Neural cell (in vitro differentiated cells): ENCODE results near the gene ANGPTL8. TPM values are rescaled to one million over a fixed set of nuclear protein-coding genes. Genes with fewer than 3 reads are reported as not detected.

ENCODE experiments used
- H2AFZ ChIP-seq: fragments of 200-600, 300-800 bp; sonication (generic), shearing (Covaris generic); 2 replicates; pipeline ENCODE4 v1.6.0; 2014; ENCODE audit warnings: low read depth, mild to moderate bottlenecking, antibody characterized with exemption, low read length, moderate library complexity
- H3F3A ChIP-seq: fragments of 200-600 bp; shearing (Covaris generic); 2 replicates; pipeline ENCODE4 v1.6.1; 2016; ENCODE audit warnings: mild to moderate bottlenecking, moderate library complexity, mixed read lengths, antibody characterized with exemption, low read length; ENCODE audit not compliant: insufficient read depth, poor library complexity, severe bottlenecking
- H3K27ac ChIP-seq: fragments of 200-600, 300-800 bp; sonication (generic), shearing (Covaris generic); 2 replicates; pipeline ENCODE4 v1.5.1; 2014; ENCODE audit warnings: mild to moderate bottlenecking, low read length, moderate library complexity
- H3K27me3 ChIP-seq: fragments of 300-800, 200-600 bp; sonication (generic), shearing (Covaris generic); 2 replicates; pipeline ENCODE4 v1.6.0; 2014; ENCODE audit warnings: mild to moderate bottlenecking, low read depth, low read length, moderate library complexity; ENCODE audit not compliant: insufficient read depth
- H3K36me3 ChIP-seq: fragments of 300-800, 200-600 bp; sonication (generic), shearing (Covaris generic); 2 replicates; pipeline ENCODE4 v1.5.1; 2014; ENCODE audit warnings: mild to moderate bottlenecking, antibody characterized with exemption, low read length, moderate library complexity; ENCODE audit not compliant: insufficient read depth
- H3K4me2 ChIP-seq: fragments of 300-800, 200-600 bp; sonication (generic), shearing (Covaris generic); 2 replicates; pipeline ENCODE4 v1.6.0; 2014; ENCODE audit warnings: mild to moderate bottlenecking, low read length
- H3K4me3 ChIP-seq: fragments of 300-800, 200-600 bp; sonication (generic), shearing (Covaris generic); 2 replicates; pipeline ENCODE4 v1.5.1; 2014; ENCODE audit warnings: mild to moderate bottlenecking, low read length, moderate library complexity
- H3K79me2 ChIP-seq: fragments of 200-600 bp; shearing (Covaris generic); replicated peaks from 2 replicates; pipeline ENCODE4 v1.6.0; 2014; ENCODE audit warnings: mild to moderate bottlenecking, low read length, moderate library complexity; ENCODE audit not compliant: insufficient read depth
- H3K9ac ChIP-seq: fragments of 300-800, 200-600 bp; sonication (generic), shearing (Covaris generic); 2 replicates; pipeline ENCODE4 v1.6.1; 2016; ENCODE audit warnings: mild to moderate bottlenecking, low read length, mixed read lengths
- H3K9me2 ChIP-seq: fragments of 200-600 bp; shearing (Covaris generic); 2 replicates; pipeline ENCODE4 v1.6.1; 2016; ENCODE audit warnings: mild to moderate bottlenecking, low read length, mixed read lengths; ENCODE audit not compliant: insufficient read depth
- H3K9me3 ChIP-seq: fragments of 200-600, 300-800 bp; sonication (generic), shearing (Covaris generic); 2 replicates; pipeline ENCODE4 v1.6.1; 2016; ENCODE audit warnings: mild to moderate bottlenecking, mixed run types, low read length, moderate library complexity, mixed read lengths
- H4K20me1 ChIP-seq: fragments of 200-600 bp; shearing (Covaris generic); 2 replicates; pipeline ENCODE4 v1.6.1; 2016; ENCODE audit warnings: mild to moderate bottlenecking, mixed run types; ENCODE audit not compliant: insufficient read depth
- EP300 ChIP-seq: fragments of 450-650 bp; conservative IDR thresholded peaks from 2 replicates; pipeline ENCODE4 v1.6.1; 2014; ENCODE audit warnings: antibody characterized with exemption, mild to moderate bottlenecking, moderate library complexity; ENCODE audit not compliant: poor library complexity, severe bottlenecking
- EZH2 ChIP-seq: fragments of 200-600, 300-800 bp; shearing (Covaris generic), sonication (generic); IDR thresholded peaks from 2 replicates; pipeline ENCODE4 v1.6.1; 2014; ENCODE audit warnings: antibody characterized with exemption, low read length, borderline replicate concordance, mild to moderate bottlenecking; ENCODE audit not compliant: insufficient read depth, poor library complexity, severe bottlenecking
- MXI1 ChIP-seq: fragments of 450-650 bp; conservative IDR thresholded peaks from 2 replicates; pipeline ENCODE4 v1.6.1; 2014; ENCODE audit warnings: antibody characterized with exemption, mild to moderate bottlenecking; ENCODE audit not compliant: poor library complexity, severe bottlenecking
- POLR2AphosphoS5 ChIP-seq: IDR thresholded peaks from 2 replicates; pipeline ENCODE4 v1.6.1; 2012
- RAD21 ChIP-seq: fragments of 450-650 bp; conservative IDR thresholded peaks from 2 replicates; pipeline ENCODE4 v1.6.1; 2014; ENCODE audit warnings: antibody characterized with exemption, mild to moderate bottlenecking, moderate library complexity
- SMC3 ChIP-seq: fragments of 450-650 bp; conservative IDR thresholded peaks from 2 replicates; pipeline ENCODE4 v1.6.1; 2014; ENCODE audit warnings: antibody characterized with exemption, mild to moderate bottlenecking, moderate library complexity; ENCODE audit not compliant: poor library complexity
- TAF1 ChIP-seq: IDR thresholded peaks from 2 replicates; pipeline ENCODE4 v1.6.1; 2012; ENCODE audit warnings: low read depth
- polyA plus RNA-seq: library from polyadenylated mRNA; depleted of rRNA; stranded (reverse); fragments of >200 nt; gene quantifications from 2 replicates; pipeline ENCODE4 v1.2.3, GENCODE V29; 2014
- TF ChIP-seq, protein P1 (sequence below): IDR thresholded peaks from 2 replicates; pipeline ENCODE4 v1.6.1; 2012; ENCODE audit warnings: borderline replicate concordance
- TF ChIP-seq, protein P2 (sequence below): fragments of 450-650 bp; IDR thresholded peaks from 2 replicates; pipeline ENCODE4 v1.5.1; 2014; ENCODE audit warnings: antibody characterized with exemption, mild to moderate bottlenecking, moderate library complexity; ENCODE audit not compliant: poor library complexity, severe bottlenecking

Gene ANGPTL8
- polyA plus RNA-seq, 1 donor from 2014 or later = not detected

GRCh38 chr19:11230621-11231386, 8.6 kb upstream of the ANGPTL8 start:
- no peaks in the 10 kb centered on the region for H3K9me2 ChIP-seq
- H2AFZ ChIP-seq = no peak overlapping the region
- no peaks in the 10 kb centered on the region for H4K20me1 ChIP-seq
- no peaks in the 10 kb centered on the region for H3F3A ChIP-seq
- H3K9me3 ChIP-seq = no peaks in the 10 kb centered on the region
- H3K27me3 ChIP-seq = no peaks in the 10 kb centered on the region
- H3K79me2 ChIP-seq = no peaks in the 10 kb centered on the region
- no peak overlapping the region for H3K27ac ChIP-seq
- no peak overlapping the region for H3K4me2 ChIP-seq
- H3K4me3 ChIP-seq = no peak overlapping the region
- TF ChIP-seq POLR2AphosphoS5 = no peak
- TF ChIP-seq, protein P1, sequence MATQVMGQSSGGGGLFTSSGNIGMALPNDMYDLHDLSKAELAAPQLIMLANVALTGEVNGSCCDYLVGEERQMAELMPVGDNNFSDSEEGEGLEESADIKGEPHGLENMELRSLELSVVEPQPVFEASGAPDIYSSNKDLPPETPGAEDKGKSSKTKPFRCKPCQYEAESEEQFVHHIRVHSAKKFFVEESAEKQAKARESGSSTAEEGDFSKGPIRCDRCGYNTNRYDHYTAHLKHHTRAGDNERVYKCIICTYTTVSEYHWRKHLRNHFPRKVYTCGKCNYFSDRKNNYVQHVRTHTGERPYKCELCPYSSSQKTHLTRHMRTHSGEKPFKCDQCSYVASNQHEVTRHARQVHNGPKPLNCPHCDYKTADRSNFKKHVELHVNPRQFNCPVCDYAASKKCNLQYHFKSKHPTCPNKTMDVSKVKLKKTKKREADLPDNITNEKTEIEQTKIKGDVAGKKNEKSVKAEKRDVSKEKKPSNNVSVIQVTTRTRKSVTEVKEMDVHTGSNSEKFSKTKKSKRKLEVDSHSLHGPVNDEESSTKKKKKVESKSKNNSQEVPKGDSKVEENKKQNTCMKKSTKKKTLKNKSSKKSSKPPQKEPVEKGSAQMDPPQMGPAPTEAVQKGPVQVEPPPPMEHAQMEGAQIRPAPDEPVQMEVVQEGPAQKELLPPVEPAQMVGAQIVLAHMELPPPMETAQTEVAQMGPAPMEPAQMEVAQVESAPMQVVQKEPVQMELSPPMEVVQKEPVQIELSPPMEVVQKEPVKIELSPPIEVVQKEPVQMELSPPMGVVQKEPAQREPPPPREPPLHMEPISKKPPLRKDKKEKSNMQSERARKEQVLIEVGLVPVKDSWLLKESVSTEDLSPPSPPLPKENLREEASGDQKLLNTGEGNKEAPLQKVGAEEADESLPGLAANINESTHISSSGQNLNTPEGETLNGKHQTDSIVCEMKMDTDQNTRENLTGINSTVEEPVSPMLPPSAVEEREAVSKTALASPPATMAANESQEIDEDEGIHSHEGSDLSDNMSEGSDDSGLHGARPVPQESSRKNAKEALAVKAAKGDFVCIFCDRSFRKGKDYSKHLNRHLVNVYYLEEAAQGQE = no peak
- no peak for TF ChIP-seq RAD21
- no peak for TF ChIP-seq TAF1
- TF ChIP-seq EP300 = no peak
- TF ChIP-seq, protein P2, sequence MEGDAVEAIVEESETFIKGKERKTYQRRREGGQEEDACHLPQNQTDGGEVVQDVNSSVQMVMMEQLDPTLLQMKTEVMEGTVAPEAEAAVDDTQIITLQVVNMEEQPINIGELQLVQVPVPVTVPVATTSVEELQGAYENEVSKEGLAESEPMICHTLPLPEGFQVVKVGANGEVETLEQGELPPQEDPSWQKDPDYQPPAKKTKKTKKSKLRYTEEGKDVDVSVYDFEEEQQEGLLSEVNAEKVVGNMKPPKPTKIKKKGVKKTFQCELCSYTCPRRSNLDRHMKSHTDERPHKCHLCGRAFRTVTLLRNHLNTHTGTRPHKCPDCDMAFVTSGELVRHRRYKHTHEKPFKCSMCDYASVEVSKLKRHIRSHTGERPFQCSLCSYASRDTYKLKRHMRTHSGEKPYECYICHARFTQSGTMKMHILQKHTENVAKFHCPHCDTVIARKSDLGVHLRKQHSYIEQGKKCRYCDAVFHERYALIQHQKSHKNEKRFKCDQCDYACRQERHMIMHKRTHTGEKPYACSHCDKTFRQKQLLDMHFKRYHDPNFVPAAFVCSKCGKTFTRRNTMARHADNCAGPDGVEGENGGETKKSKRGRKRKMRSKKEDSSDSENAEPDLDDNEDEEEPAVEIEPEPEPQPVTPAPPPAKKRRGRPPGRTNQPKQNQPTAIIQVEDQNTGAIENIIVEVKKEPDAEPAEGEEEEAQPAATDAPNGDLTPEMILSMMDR = no peak
- no peak for TF ChIP-seq EZH2
- TF ChIP-seq SMC3 = no peak
- TF ChIP-seq MXI1 = no peak
- no peak overlapping the region for H3K9ac ChIP-seq
- no peaks in the 10 kb centered on the region for H3K36me3 ChIP-seq

DNA sequence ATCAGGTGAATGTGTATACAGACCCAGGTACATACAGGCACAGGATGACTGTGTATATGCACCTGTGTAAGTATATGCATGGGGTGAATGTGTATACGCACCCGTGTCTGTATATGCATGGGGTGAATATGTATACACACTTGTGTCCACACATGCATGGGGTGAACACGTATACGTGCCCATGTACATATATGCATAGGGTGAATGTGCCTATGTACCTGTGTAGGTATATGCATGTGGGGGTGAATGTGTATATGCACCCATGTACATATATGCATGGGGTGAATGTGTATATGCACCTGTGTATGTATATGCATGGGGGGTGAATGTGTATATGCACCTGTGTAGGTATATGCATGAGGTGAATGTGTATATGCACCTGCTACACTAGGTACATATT, 6.9 kb upstream of the ANGPTL8 start:
- Histone ChIP-seq H3K27ac (no peak overlapping the region), H4K20me1 (no peaks in the 10 kb centered on the region), H3K9me2 (no peaks in the 10 kb centered on the region), H3K9ac (no peak overlapping the region), H3K27me3 (no peaks in the 10 kb centered on the region), H3K4me3 (no peak overlapping the region), H3K9me3 (no peaks in the 10 kb centered on the region), H3K36me3 (no peaks in the 10 kb centered on the region), H2AFZ (no peak overlapping the region), H3K79me2 (no peaks in the 10 kb centered on the region), H3K4me2 (no peak overlapping the region), H3F3A (no peaks in the 10 kb centered on the region)
- TF ChIP-seq, protein P2 = no peak
- TF ChIP-seq EZH2 = no peak
- no peak for TF ChIP-seq MXI1
- TF ChIP-seq, protein P1 = no peak
- no peak for TF ChIP-seq EP300
- TF ChIP-seq TAF1 = no peak
- no peak for TF ChIP-seq POLR2AphosphoS5
- no peak for TF ChIP-seq SMC3
- no peak for TF ChIP-seq RAD21
